ENCODE measurements around the gene SNCG.

SNCG gene

DNA sequence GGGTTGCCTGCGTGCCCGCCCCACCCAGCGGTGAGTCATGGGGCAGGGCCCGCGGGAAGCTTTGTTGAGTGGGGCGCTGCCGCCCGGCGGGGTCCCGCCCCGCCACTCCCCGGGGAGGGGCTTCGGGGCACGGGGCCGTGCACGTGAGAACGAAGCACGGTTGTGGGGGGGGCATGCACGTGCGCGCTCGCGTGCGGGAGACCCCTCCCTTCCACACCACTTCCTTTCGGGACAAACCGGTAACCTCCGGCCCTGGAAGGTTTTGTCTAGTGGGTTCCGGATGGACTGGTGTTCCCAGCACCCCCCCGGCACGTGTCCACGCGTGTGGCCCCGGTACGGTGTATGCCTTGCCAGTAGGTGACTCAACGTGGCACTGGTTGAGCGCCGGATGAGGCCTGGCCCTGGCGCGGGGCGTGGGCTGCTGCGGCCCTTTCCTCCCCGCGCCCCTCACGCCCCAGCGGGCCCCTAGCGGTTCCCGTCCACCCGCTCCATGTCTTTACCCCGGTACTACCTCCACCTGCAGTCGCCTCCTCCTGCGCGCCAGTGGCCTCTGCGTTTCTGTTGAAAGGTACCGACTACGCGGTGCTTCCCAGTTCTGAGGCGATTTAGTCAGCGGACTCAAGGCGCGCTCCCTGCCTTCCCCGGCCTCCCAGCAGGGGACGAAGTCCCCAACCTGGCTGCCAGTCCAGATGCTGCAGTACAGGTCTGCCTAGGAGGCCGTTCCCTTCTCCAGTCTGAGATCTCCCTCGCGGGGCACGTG is 13.0 kb downstream of the SNCG start:
- TF ChIP-seq TAF1 (IDR thresholded peaks at IDR 0.05; ENCODE audit: borderline replicate concordance, insufficient read depth, low read length) = no peak
- no peak for TF ChIP-seq REST (IDR thresholded peaks at IDR 0.05; ENCODE audit: insufficient read depth in 1 of 2, low read depth in 2 of 2, low read length in 2 of 2)
- no peak for TF ChIP-seq SIN3A (IDR thresholded peaks at IDR 0.05; ENCODE audit: borderline replicate concordance, insufficient read depth, low read length)
- no peak for TF ChIP-seq FOXP2 (optimal IDR thresholded peaks at IDR 0.05; ENCODE audit: borderline replicate concordance, extremely low read depth, extremely low read length, insufficient read depth)
- no peak for TF ChIP-seq POLR2AphosphoS5 (IDR thresholded peaks at IDR 0.05; ENCODE audit: low read depth, low read length)

GRCh38 chr10:86972613-86973380 is 14.4 kb downstream of the SNCG start:
- TF ChIP-seq FOXP2 (optimal IDR thresholded peaks at IDR 0.05; ENCODE audit: borderline replicate concordance, extremely low read depth, extremely low read length, insufficient read depth) = no peak
- TF ChIP-seq SIN3A (IDR thresholded peaks at IDR 0.05; ENCODE audit: borderline replicate concordance, insufficient read depth, low read length) = no peak
- no peak for TF ChIP-seq TAF1 (IDR thresholded peaks at IDR 0.05; ENCODE audit: borderline replicate concordance, insufficient read depth, low read length)
- TF ChIP-seq POLR2AphosphoS5 (IDR thresholded peaks at IDR 0.05; ENCODE audit: low read depth, low read length) = no peak
- TF ChIP-seq REST (IDR thresholded peaks at IDR 0.05; ENCODE audit: insufficient read depth in 1 of 2, low read depth in 2 of 2, low read length in 2 of 2) = no peak

- TF ChIP-seq POLR2AphosphoS5 (IDR thresholded peaks at IDR 0.05; ENCODE audit: low read depth, low read length) = no peak
- no peak for TF ChIP-seq FOXP2 (optimal IDR thresholded peaks at IDR 0.05; ENCODE audit: borderline replicate concordance, extremely low read depth, extremely low read length, insufficient read depth)
- no peak for TF ChIP-seq REST (IDR thresholded peaks at IDR 0.05; ENCODE audit: insufficient read depth in 1 of 2, low read depth in 2 of 2, low read length in 2 of 2)
- TF ChIP-seq SIN3A (IDR thresholded peaks at IDR 0.05; ENCODE audit: borderline replicate concordance, insufficient read depth, low read length) = no peak
- TF ChIP-seq TAF1 (IDR thresholded peaks at IDR 0.05; ENCODE audit: borderline replicate concordance, insufficient read depth, low read length) = no peak
Observed at GRCh38 chr10:86974484-86974883, 16.1 kb downstream of the SNCG start.

DNA sequence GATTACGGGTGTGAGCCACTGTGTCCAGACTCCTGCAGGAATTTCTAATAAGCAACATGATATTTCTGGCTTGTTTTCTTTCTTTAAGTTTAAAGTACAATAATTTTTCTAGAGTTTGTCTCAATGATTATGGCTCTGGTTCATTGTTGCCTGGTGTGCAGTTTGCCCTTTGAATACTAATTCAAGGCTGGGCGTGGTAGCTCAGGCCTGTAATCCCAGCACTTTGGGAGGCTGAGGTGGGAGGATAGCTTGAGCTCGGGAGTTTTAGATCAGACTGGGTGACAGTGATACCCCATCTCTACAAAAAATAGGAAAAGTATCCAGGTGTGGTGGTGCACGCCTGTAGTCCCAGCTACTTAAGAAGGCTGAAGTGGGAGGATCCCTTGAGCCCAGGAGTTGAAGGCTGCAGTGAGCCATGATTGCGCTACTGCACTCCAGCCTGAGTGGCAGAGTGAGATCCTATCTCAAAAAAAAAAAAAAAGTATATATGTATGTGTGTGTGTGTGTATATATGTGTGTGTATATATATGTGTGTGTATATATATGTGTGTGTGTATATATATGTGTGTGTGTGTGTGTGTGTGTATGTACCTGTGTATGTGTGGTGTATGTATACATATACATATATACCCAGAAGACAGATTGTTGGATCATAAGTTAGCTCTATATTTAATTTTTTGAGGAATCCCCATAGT is 18.1 kb downstream of the SNCG start:
- TF ChIP-seq TAF1 (IDR thresholded peaks at IDR 0.05; ENCODE audit: borderline replicate concordance, insufficient read depth, low read length) (no peak), REST (IDR thresholded peaks at IDR 0.05; ENCODE audit: insufficient read depth in 1 of 2, low read depth in 2 of 2, low read length in 2 of 2) (no peak), FOXP2 (optimal IDR thresholded peaks at IDR 0.05; ENCODE audit: borderline replicate concordance, extremely low read depth, extremely low read length, insufficient read depth) (no peak), SIN3A (IDR thresholded peaks at IDR 0.05; ENCODE audit: borderline replicate concordance, insufficient read depth, low read length) (no peak), POLR2AphosphoS5 (IDR thresholded peaks at IDR 0.05; ENCODE audit: low read depth, low read length) (no peak)

Measured in PFSK-1 (cell line).